ENCODE data around the gene AHNAK2. TPM values are rescaled to one million over a fixed set of nuclear protein-coding genes. Genes with fewer than 3 reads are reported as not detected.

The AHNAK2 gene
- total RNA-seq, 4 donors from 2014 or later = 44.9 to 175 (median 71.7) TPM

DNA sequence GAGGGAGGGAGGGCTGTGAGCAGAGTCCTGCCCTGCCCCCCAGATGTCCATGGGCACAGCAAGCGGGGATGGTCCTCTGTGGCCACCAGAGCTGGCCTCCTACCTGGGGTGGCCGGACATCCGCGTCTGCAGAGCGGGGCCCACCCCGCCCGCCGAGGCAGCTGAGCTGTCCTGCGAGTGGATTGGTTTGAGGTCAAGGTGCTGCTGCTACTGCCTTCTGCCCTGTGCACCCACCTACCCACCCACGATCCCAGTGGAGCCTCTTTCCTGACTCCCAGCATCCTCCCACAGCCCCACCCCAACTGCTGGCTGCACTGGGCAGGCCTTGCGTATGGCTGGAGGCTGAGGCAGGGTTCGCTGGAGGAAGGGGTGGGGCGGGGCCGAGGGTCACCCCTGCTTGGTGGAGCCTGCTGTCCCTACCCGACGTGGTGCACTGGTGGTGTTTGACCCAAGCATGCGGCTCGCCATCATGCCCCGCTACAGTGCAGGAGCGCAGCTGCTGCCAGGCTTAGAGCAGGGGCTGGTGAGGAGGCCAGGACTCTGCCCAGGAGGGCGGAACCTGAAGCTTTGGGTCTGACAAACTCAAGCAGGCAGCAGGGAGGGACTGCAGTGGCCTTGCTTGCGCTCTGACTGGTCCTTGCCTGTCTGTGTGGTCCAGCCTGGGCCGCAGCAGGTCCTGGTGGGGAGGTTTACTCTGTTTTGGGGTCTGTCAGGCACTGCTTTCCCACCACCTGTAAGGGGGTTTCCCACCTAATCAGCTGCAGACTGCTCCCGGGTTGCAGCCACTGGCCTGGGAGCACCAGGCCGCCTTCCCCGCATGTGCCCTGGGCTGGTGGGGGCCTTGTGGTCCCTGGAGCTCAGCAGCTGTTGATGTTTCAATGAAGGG, 89.4 kb downstream of the AHNAK2 start:
- Histone ChIP-seq H3K36me3 (no peaks in the 10 kb centered on the region), H3K9me3 (no peaks in the 10 kb centered on the region), H3K27me3 (no peaks in the 10 kb centered on the region), H3K27ac (no peak overlapping the region), H3K4me3 (no peak overlapping the region), H3K4me1 (no peaks in the 10 kb centered on the region)
- intact Hi-C loops (cut with DNase I; ENCODE audit: low total_unique reads) = no loop called here
- peak in 1 of 2 donors; percentile 13 for DNase-seq
- TF ChIP-seq POLR2A (IDR thresholded peaks at IDR 0.05) = no peak
- TF ChIP-seq CTCF (IDR thresholded peaks at IDR 0.05) = no peak

DNA sequence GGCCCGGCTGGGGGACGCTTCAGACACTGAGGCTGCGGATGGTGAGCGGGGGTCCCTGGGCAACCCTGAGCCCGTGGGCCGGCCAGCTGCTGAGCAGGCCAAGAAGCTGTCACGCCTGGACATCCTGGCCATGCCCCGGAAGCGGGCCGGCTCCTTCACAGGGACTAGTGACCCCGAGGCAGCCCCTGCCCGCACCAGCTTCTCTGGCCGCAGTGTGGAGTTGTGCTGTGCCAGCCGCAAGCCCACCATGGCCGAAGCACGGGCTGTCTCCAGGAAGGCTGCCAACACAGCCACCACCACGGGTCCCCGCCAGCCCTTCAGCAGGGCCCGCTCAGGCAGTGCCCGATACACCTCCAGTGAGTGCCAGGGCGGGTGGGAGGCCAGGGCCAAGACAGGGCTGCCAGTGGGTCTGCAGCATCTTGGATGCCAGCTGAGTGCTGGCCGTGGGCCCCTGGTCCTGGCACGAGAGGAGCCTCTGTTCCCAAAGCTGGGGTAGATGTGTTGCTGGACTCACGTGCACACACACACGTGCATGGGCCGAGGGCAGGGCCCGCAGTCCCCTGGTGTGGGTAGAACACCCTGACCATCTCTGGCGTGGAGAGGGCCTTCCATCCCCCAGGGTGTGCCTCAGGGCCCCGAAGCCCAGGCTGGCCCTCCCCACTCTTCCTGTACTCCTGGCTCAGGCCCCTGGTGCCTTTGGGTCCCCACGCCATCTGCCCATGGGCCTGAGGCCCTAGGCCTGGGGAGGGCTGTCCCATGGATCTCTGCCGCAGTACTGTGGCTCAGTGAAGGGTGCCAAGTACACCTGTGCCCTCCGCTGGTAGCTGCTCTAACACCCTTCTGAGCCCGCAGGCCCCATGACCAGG, 90.3 kb downstream of the AHNAK2 start:
- DNase-seq = peak in 1 of 2 donors; percentile 13
- Histone ChIP-seq H3K27me3 (no peaks in the 10 kb centered on the region), H3K36me3 (no peaks in the 10 kb centered on the region), H3K4me3 (no peak overlapping the region), H3K9me3 (no peaks in the 10 kb centered on the region), H3K4me1 (no peaks in the 10 kb centered on the region), H3K27ac (no peak overlapping the region)
- intact Hi-C loops (cut with DNase I; ENCODE audit: low total_unique reads) = no loop called here
- no peak for TF ChIP-seq POLR2A (IDR thresholded peaks at IDR 0.05)
- no peak for TF ChIP-seq CTCF (IDR thresholded peaks at IDR 0.05)

Other genes starting within 250 kb of the AHNAK2 start
- gene SIVA1, start 225.2 kb downstream of the AHNAK2 start, total RNA-seq = 100 to 1,000 TPM in 3 of 4 donors, 10 to 100 TPM in 1; 79.4 to 366 (median 239) TPM
- 100 to 1,000 TPM in 2 of 4 donors, 10 to 100 TPM in 2; 42.9 to 121 (median 101) TPM for gene AKT1, start 182.6 kb downstream of the AHNAK2 start, total RNA-seq
- gene ZBTB42, start 177.3 kb downstream of the AHNAK2 start, total RNA-seq = 1 to 10 TPM in 3 of 4 donors, under 1 TPM in 1; under 0.01 to 8.4 (median 3.9) TPM
- 10 to 100 TPM in 1 of 4 donors, 1 to 10 TPM in 3; 1.2 to 28.8 (median 8.3) TPM for gene CEP170B, start 113.1 kb downstream of the AHNAK2 start, total RNA-seq
- 10 to 100 TPM in 1 of 4 donors, 1 to 10 TPM in 1, not detected in 2; 1.3 to 10.9 TPM for gene PLD4, start 53.5 kb downstream of the AHNAK2 start, total RNA-seq
- gene CLBA1, start 7.4 kb upstream of the AHNAK2 start, total RNA-seq = 10 to 100 TPM in 2 of 4 donors, 1 to 10 TPM in 1, not detected in 1; 1.3 to 11.1 (median 10.1) TPM
- 10 to 100 TPM in 2 of 4 donors, 1 to 10 TPM in 2; 2.3 to 43.3 (median 10.3) TPM for gene CDCA4, start 42.7 kb upstream of the AHNAK2 start, total RNA-seq
- gene GPR132, start 87.1 kb upstream of the AHNAK2 start, total RNA-seq = 1 to 10 TPM in 2 of 4 donors, not detected in 2; 1.7 to 3.7 TPM
- gene JAG2, start 190.4 kb upstream of the AHNAK2 start, total RNA-seq = 10 to 100 TPM in 2 of 4 donors, 1 to 10 TPM in 2; 7.6 to 27.4 (median 11.9) TPM
- gene NUDT14, start 202.9 kb upstream of the AHNAK2 start, total RNA-seq = 10 to 100 TPM in 3 of 4 donors, not detected in 1; 11.0 to 22.3 (median 13.2) TPM